ENCODE measurements around the gene DEF6. TPM values are rescaled to one million over a fixed set of nuclear protein-coding genes. Genes with fewer than 3 reads are reported as not detected.

Gene DEF6
- total and polyA plus RNA-seq, 2 of the 8 experiments (the other 6 are each of a cell fraction or from before 2014, with no cell fraction given), result 3.3 to 4.1 TPM

DNA sequence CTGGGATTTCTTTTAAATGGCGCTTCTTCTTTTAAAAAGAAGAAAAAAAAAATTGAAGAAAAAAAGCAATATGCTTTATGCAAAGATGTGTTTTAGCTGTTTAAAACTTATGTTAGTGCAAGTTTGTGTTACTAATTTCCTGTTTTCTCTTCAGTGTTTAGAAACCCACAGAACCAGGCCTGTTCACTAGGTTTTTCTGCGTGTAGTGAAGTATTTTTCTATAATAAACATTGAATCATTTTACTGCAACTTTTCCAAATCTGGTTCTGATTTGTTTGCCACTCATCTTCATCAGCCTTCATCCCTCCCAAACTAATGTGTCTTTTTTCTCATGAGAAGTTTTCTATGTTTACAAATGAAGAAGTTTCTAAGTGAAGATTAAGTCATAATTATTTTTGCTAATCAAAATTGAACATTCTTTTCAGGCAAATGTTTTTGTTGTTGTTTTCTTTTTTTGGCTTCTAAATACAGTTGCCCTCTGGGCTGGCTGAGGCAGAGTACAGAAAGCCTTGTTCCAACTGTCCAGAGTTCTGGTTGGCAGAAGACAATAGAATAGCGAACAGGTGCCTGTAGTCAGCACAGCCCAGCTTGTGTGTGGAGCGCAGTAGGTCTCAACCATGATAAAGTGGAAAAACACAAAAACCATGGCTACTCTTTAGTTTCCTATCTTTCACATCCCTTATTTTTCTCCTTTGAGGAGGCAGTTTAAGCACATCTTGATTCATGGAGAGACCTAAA, 23.6 kb upstream of the DEF6 start:
- Histone ChIP-seq H2BK5ac (ENCODE audit: low read depth, low read length) (no peak overlapping the region), H2BK120ac (replicated peaks; ENCODE audit: low read depth, low read length) (no peak overlapping the region), H3K79me2 (ENCODE audit: control insufficient read depth in 1 of 2, insufficient read depth in 2 of 2, low read length in 2 of 2) (no peaks in the 10 kb centered on the region), H2AFZ (ENCODE audit: low read length) (no peak overlapping the region), H3K36me3 (ENCODE audit: control insufficient read depth in 2 of 4, insufficient read depth in 4 of 4, low read length in 3 of 4) (no peaks in the 10 kb centered on the region), H3K18ac (ENCODE audit: extremely low read depth, low read length) (no peak overlapping the region), H3K56ac (replicated peaks; ENCODE audit: insufficient read length, low read depth, low read length) (no peak overlapping the region), H3K14ac (ENCODE audit: insufficient read length) (no peak overlapping the region), H3K27ac (ENCODE audit: low read depth, low read length) (no peak overlapping the region), H3K27me3 (replicated peaks in 1 of 4; ENCODE audit: control insufficient read depth in 3 of 4, extremely low read depth in 1 of 4, insufficient read depth in 3 of 4, low read length in 3 of 4) (no peaks in the 10 kb centered on the region; a peak in 2 of 7 replicates), H2BK12ac (ENCODE audit: low read depth, low read length) (no peak overlapping the region), H2BK20ac (ENCODE audit: low read length) (no peak overlapping the region), H2AK5ac (ENCODE audit: low read depth, low read length) (no peak overlapping the region), H4K20me1 (replicated peaks in 1 of 2; ENCODE audit: control insufficient read depth in 1 of 2, insufficient read depth in 2 of 2, low read length in 2 of 2) (no peaks in the 10 kb centered on the region), H3K79me1 (ENCODE audit: low read depth, low read length) (no peaks in the 10 kb centered on the region), H3K4me2 (ENCODE audit: insufficient read depth in 1 of 2, low read depth in 2 of 2, low read length in 2 of 2) (no peak overlapping the region), H3K4me1 (replicated peaks in 1 of 4; ENCODE audit: control insufficient read depth in 3 of 4, insufficient read depth in 4 of 4, low read length in 3 of 4) (no peaks in the 10 kb centered on the region), H2BK15ac (ENCODE audit: low read length) (no peak overlapping the region), H3K23ac (ENCODE audit: insufficient read length) (no peak overlapping the region), H4K8ac (ENCODE audit: extremely low read depth, insufficient read depth, low read length) (no peak overlapping the region), H3K4me3 (ENCODE audit: extremely low read depth in 1 of 4, insufficient read depth in 2 of 4, low read depth in 3 of 4, low read length in 4 of 4) (no peak overlapping the region), H3K4ac (replicated peaks; ENCODE audit: insufficient read length, low read depth, low read length) (no peak overlapping the region), H4K91ac (replicated peaks; ENCODE audit: insufficient read length, low read length) (no peak overlapping the region), H4K5ac (ENCODE audit: insufficient read length, low read depth, low read length) (no peak overlapping the region), H3K9ac (replicated peaks in 1 of 4; ENCODE audit: extremely low read depth in 1 of 4, low read depth in 3 of 4, low read length in 3 of 4) (no peak overlapping the region), H3K9me3 (ENCODE audit: insufficient read depth in 2 of 2, low read depth in 1 of 2, low read length in 1 of 2) (no peaks in the 10 kb centered on the region), H3K23me2 (ENCODE audit: low read depth, low read length) (no peaks in the 10 kb centered on the region)
- POLR2A ChIA-PET (ENCODE audit: partially characterized antibody), result interaction anchor here (0.6 to 1.4 kb wide), 2 partner anchors 10 to 538 kb away, joined by 4 to 5 read pairs; no protein-coding TSS in a partner anchor
- TF ChIP-seq CTBP2 (IDR thresholded peaks at IDR 0.05; ENCODE audit: borderline replicate concordance, insufficient read depth, insufficient read length, low read length), result no peak
- TF ChIP-seq TBP (IDR thresholded peaks at IDR 0.05; ENCODE audit: low read depth, low read length), result no peak
- TF ChIP-seq CHD1 (IDR thresholded peaks at IDR 0.05; ENCODE audit: low read depth, low read length), result no peak
- TF ChIP-seq TAF7 (optimal IDR thresholded peaks at IDR 0.05; ENCODE audit: borderline replicate concordance, low read depth, low read length), result no peak
- DNase-seq (ENCODE audit: low read depth in 1 of 2, low spot score in 2 of 2), result no peak
- CTCF ChIA-PET (ENCODE audit: partially characterized antibody), result interaction anchor here (1.0 kb wide), 1 partner anchor 20 kb away, joined by 3 read pairs; no protein-coding TSS in a partner anchor
- WGBS, 2 experiments (ENCODE audit: extremely low coverage in 1 of 2, insufficient coverage in 1 of 2, insufficient read length in 1 of 2, insufficient replicate concordance in 2 of 2, low coverage in 1 of 2, low lambda C conversion rate in 2 of 2, missing lambda C conversion rate in 1 of 2), result 92% methylated on average over 4 of the region's 4 CpGs; no CpG with 5 or more reads in 1 of the 2 experiments
- no peak for FAIRE-seq
